Stimulated activated CD4-positive, alpha-beta T cell treated with anti-CD3 and anti-CD28 coated beads, Interleukin-1b, Interleukin-23, amount 100 ng/mL, for 4 hours (primary cell): ENCODE results near the gene TMEM271.
"Not testable (repeated sequence)": the region's sequence is repeated elsewhere in the genome, so short reads cannot be mapped to it uniquely, and the experiment has no call there.

Source experiments
- DNase-seq, 2 donors: peaks; one replicate each; pipeline ENCODE4 v3.0.0-alpha.2; 2020; ENCODE audit warnings: low read depth in 2 of 2

Gene TMEM271

DNA sequence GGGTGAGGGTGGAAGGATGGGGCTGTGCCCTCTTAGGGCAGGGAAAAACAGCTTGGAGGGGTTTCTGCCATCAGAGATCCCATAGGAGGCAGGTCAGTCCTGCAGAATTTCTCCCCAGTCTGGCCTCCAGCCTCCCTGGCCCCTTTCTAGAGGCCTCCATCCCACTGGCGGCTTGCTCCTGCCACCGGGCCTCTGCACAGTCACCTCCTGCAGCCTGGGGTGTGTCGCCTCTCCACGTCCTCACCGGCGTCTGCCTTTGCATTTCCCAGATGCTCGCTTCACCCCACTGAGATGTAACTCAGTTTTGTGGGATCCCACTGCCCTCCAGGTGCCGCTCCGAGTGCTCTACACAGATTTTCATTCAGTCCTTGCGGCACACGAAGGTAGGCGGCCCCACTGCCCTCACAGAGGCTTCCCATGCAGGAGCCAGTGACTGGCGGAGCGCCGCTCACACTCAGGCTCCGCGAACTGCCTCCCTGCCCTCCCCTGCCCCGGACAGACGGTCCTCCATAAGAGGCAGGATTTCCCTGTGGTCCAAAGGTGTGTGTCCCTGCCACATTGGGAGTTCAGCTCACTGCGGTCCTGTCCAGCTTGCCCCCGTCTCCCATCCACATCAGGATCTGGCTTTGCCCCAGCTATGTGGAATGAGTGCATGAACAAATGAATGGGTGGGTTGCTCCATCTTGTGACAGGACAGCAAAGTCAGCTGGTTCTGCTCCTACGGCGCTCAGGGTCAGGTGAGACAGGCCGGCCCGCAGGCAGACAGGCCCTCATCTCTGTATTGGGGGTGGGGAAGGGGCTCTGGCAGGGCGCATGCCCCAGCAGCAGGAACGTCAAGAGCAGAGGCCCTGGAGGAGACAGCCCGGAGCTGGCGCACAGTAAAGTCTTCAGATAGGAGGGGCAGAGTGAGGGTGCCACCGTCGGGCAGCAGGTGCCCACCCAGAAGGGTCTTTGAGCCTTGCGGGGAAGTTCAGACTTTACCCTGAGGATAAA, 2.7 kb upstream of the TMEM271 start:
- no peak for DNase-seq

- DNase-seq: no peak
Measured at GRCh38 chr4:577499-578450, 1.7 kb upstream of the TMEM271 start.

- DNase-seq: no peak
Measured at GRCh38 chr4:576991-577498, 950 bp upstream of the TMEM271 start.

DNA sequence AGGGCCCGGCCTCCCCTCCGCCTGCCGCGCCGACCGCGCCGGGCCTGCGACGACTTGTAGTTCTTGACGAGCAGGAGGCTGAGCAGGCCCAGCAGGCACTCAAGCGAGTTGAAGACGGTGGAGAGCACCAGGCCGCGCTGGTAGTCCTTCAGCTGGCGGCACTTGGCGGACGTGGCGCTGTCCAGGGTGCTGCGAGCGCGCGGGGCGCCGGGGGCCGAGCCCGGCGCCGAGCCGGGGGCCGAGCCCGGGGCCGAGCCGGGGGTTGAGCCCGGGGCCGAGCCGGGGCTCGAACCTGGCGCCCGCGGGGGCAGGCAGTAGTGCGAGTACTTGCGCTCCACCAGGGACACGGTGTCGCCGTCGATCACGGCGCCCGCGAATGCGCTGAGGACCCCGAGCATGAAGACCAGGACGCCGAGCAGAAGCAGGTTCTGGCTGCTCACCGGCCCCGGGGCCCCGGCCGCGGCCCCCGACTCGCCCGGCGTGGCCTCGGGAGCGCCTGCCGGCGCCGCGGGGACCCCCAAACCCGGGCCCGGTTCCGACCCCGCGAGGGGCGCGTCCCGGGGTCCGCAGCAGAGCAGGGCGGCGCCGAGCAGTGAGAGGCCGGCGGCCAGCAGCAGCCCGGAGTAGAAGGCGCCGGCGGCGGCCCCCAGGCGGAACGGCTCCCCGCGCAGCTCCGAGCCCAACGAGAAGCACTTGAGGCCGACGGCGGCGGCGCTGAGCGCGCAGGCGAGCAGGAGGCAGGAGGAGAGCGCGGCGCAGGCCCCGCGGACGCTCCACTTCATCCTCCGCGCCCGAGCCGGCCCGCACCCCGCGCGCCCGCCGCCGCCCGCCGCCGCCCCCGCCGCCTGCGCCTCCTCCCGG, 584 bp downstream of the TMEM271 start:
- peak in 1 of 2 donors; percentile 14 for DNase-seq

DNA sequence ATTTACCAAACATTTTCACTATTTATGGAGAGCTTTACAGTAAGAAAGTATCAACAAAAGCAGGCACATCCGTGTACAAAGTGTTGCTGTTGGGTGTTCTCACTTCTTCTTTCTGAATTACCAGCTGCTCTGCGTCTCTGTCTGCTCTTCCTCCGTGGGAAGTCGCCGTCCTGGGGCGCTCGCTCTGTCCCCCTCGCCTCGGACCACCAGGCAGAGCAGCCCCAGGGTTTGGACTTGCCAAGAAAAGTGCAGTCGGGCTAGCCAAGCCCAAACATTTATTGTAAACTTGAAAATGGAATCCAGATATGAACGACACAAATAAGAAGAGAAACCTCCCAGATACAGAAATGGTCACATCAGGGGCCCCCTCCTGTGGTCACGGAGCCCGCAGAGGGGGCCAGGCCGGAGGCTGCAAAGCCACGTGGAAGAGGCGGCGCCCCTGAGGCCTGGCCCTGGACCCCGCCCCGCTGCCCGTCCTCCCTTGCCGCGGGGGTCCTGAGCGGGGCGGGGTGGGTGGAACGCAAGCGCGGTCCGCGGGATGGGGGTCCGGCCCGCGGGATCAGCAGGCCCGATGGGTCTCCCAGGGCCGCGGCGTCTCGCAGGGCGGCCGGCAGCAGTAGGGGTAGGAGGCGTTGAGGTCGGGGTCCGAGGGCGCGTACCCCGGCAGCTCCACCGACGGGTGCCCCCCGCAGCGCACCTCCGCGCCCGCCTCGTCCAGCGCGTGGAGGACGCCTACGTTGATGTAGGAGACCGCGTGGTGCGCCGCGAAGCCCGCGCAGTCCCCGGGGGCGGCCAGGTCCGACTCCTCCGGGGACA, 1.5 kb downstream of the TMEM271 start:
- DNase-seq: no peak

DNA sequence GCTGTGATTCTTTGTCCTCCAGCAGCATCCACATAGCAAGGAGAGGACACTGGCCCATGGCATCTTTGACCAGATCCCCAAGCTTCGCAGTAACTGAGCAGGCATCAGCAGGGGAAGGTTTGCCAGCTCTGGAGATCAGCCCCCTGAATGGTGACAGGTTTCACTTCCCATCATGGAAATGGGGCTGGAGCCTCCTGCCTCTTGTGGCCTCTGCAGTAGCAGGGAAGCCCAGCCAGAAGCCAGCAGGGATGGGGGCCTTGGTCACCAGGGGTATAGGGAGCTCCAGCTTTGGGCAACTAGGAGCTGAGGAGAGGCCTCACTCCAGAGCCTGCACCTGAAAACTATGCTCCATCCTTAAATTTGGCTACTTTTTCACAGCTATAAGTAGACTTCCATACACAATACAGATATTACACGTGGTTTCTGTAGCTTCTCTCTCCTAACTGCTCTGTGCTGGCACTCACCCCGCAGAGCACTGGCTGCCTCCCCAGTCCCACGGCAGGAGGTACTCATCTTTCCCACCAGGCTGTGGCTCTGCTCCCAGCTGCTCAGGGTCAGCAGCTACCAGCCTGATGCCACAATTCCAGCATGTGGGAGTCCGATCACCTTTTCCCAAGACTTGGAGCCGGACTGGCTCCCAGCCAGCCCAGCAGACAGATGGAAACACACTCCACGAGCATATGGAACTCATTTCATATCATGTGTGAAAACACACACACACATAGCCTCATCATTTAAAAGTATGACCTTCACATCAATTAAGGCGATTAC, 2.8 kb downstream of the TMEM271 start:
- no peak for DNase-seq

- no peak for DNase-seq
Measured at GRCh38 chr4:572594-572993, 3.5 kb downstream of the TMEM271 start.

GRCh38 chr4:571838-572572, 4.1 kb downstream of the TMEM271 start:
- DNase-seq: no peak

GRCh38 chr4:570754-571153, 5.3 kb downstream of the TMEM271 start:
- no peak for DNase-seq

GRCh38 chr4:569958-570667, 6.0 kb downstream of the TMEM271 start:
- DNase-seq: no peak

DNA sequence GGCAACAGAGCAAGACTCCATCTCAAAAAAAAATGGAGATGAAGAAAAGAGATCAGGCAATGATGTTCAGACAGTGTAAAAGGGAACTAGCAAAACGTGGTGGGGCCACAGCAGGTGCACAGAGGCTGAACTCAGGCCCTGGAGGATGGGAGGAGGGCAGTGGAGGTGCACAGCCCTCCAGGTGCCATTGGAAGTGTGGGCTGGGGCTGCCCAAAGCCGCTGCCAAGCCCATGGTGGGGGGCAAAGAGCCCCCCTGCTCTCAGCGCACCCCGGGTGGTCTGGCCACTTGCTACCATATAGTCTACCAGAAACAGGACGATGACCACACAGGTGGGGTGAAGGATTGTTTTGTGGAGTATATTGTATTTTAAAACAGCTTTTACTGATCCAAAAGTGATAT, 7.1 kb downstream of the TMEM271 start:
- no peak for DNase-seq

GRCh38 chr4:568351-568652, 7.8 kb downstream of the TMEM271 start:
- no peak for DNase-seq

GRCh38 chr4:567457-568350, 8.4 kb downstream of the TMEM271 start:
- no peak for DNase-seq

DNA sequence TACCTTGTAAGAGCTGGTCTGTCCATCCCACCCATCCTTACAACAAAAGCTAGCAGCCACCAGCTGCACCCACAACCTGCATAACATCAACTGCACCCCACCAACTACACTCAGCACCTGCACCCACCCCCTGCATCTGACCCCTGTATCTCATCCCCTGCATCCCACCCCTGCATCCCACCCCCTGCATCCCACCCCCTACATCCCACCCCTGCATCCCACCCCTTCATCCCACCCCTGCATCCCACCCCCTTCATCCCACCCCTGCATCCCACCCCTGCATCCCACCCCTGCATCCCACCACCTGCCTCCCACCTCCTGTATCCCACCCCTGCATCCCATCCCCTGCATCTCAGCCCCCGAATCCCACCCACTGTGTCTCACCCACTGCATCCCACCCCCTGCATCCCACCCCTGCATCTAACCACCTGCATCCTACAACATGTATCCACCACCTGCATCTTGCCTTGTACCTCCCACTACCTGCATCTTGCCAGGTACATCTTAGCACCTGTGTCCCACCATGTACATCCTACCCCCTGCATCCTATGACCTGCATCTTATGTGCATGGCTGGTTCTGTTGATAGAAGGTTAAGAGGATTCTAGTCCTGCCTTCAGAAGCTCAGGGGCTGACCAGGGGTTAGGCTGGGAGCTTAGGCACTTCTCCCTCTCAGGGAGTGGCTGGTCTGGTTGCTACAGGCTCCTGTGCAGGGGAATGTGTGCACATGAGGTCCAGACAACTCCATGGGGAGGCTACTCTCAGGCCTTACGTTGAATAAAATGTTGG, 9.4 kb downstream of the TMEM271 start:
- no peak for DNase-seq

DNA sequence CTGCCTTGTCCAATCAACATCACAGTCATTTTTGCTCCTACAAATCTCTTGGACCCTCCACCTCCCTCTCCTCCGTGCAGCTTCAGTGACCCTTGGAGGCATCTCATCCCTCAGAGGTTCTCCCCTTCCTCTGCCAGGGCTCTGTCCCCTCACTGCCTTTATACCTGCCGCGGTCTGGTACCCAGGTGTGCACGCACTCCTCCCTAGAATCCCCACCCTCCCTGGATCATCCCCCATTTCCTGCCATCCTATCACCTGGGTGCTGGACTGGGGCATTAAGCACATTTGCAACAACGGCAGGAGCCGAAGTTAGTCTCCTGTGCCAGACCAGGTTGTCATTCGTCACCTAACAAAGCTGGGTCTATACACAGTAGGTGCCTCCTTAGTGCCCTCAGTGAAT, 10.1 kb downstream of the TMEM271 start:
- no peak for DNase-seq

DNA sequence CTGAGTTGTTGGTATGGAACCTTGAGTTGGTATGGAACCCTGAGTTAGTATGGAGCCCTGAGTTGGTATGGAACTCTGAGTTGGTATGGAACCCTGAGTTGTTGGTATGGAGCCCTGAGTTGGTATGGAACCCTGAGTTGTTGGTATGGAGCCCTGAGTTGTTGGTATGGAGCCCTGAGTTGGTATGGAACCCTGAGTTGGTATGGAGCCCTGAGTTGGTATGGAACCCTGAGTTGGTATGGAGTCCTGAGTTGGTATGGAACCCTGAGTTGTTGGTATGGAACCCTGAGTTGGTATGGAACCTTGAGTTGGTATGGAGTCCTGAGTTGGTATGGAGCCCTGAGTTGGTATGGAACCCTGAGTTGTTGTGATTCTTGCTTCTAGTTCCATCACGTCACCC, 10.5 kb downstream of the TMEM271 start:
- not testable (repeated sequence) for DNase-seq

- not testable (repeated sequence) for DNase-seq
Measured at GRCh38 chr4:562458-562857, 13.6 kb downstream of the TMEM271 start.
